Bone marrow (tissue), 2 donors: ENCODE data around the gene SUSD3.
"Not testable (repeated sequence)": the region's sequence is repeated elsewhere in the genome, so short reads cannot be mapped to it uniquely, and the experiment has no call there.

Experiments
- DNase-seq, 2 donors: peaks; one replicate each; lab custom pipeline; 2025; lab: John Stamatoyannopoulos, UW

The SUSD3 gene

DNA sequence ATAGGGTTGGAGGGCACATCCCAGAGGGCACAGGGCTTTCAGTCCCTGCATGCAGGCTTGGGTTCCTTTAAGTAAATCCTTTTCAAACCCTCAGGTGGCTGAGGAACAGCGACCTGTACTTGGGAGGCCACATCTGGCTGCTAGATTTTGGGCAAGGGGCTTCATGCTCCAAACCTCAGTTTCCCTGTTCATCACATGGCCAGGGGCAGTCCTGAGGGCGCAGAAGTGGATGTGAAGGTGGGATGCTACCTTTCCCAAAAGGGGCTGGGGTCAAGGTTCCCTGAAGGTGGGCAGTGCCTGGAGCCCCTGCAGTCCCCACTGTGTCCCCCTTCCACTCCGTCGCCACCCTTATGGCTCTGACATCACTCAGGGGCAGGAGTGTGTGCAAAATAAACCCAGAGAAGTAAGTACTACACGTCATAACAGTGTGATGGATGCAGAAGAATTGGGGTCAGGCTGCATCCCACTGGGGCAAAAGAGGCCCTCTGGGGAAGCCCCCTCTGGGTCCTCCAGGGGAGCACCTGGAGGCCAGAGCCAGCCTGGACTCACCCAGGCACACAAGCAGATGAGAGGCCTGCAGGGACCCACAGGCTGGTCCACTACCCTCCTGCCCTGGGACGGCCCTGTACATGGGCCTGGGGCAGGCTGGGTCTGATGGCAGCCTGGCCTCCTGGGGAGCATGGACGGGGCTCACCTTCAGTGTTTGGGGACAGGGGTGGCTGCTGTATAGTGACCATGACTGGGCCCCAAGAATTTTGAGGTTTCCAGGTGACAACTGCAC lies 35.6 kb downstream of the SUSD3 start:
- no peak for DNase-seq

DNA sequence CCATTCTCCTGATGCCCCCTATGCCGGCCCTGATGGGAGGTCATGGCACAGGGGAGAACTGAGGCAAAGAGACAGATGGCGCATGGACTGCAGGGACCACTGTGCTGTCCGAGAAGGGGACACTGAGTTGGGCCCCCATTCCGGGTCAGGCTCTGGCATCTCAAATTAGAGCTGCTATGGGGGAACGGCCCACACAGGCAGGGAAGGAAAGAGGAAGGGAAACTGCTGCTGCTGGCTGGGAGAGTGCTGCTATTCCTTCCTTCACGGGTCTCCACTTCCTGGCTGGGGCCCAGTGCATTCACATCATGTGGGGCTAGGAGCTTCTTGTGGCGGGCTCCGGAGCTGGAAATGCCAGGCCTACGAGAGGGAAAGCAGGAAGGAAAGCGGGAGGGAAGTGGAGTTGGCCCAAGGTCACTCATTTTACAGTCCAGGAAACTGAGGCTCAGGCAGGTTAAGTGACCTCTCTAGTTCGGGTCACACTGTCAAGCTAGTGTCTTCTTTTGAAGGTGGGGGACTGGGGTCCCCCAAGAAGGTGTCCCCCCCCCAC lies 36.2 kb downstream of the SUSD3 start:
- DNase-seq = peak in 1 of 2 donors; percentile 25

DNA sequence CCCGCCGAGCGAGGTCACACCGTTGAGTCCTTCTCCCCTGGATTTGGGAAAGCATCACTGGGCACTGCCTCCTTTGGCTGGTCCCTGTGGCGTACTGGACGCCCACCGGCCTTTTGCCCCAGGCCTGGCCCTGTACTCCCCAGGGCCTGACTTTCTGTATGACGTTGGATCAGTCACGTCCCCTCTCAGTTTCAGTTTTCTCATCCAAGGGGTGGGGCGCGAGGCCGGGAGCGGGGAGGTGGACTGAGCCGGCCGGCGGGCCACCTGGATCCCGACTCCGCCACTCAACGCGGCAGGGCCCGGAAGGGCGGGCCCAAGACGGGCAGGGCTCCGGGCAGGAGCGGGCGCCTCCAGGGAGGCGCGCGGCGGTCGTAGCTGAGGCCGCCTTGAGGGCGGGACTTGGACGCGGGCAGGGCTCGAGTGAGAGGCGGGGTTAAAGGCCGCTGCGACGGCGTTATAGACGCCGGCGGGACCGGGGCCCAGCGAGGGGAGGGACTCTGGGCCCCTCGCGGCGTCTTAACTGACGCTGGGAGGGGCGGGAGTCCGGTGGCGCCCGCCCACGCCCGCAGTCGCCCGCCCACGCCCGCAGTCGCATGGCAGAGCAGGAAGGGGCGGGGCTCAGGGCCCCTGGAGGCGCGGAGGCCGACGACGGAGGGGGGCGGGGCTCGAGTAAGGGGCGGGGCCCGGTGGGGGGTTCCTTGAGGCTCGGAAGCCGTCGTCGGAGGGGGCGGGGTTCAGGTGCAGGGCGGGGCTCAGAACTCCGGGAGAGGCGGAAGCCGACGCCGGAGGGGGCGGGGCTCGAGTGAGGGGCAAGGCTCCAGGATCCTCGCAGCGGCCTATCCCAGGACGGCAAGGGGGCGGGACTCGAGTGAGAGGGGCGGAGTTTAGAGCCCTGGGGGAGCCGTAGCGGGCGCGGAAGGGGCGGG lies 37.0 kb downstream of the SUSD3 start:
- DNase-seq = peak; percentile 98 to 99

DNA sequence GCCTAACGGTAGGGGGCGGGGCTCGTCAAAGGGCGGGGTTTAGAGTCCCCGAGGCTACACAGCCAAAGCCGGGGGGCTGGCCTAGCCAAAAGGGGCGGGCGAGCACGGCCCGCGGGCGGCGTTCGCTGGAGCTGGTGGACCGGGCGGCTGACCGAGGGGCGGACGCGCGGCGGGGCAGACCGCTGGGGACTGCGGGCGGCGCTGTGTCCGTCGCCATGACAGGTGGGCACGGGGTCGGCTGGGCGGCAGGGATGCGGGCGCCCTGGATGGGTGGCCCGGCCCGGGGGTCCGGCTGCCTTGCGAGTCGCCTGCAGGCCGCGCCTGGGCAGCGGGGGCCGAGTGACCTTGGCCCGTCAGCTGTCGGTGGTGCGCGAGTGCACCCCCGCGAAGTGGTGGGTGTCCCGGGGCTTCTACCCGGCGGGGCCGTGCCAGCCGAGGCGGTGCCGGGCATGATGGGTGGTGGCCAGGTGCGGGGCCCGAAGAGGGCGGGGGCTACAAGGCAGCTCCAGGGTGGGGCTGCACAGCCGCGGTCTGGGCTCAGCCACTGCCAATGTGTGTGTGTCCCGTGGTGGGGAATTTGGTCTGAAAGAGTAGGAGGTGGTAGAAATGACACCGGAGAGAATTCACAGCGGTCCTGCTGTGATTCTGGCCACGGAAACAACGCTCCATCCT lies 37.8 kb downstream of the SUSD3 start, which contains the start of gene CARD19:
Gene CARD19, plus strand, starts transcription at position 87 of the 672 bp plus-strand sequence. Its CDS starts 129 bp downstream, at position 216.
- no peak for DNase-seq

DNA sequence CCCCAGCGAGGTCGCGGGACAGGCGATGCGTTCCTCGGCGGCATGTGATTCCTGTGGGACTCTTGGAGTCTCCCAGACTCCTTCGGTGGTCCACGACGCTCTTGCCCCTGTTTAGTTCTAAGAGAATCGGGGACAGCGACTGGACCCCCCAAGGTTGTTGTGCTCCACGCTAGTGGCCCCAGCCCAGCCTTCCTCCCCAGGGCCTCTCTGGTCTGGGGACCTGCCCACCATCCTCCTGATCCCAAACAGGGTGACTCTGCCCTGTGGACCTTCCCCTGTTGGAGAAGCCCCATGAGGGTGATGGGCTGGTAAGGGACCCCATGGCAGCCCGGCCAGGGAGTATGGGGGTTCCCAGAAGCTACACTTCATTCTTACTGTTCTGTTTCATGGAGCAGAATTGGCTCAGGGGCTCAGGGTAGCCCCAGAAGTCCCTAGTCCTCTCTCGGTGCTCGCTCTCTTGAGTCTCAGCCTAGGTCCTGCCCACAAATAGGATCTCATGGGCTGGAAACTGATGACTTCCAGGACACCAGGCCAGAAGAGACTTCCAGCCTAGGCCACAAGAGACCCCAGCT lies 38.4 kb downstream of the SUSD3 start:
- no peak for DNase-seq

DNA sequence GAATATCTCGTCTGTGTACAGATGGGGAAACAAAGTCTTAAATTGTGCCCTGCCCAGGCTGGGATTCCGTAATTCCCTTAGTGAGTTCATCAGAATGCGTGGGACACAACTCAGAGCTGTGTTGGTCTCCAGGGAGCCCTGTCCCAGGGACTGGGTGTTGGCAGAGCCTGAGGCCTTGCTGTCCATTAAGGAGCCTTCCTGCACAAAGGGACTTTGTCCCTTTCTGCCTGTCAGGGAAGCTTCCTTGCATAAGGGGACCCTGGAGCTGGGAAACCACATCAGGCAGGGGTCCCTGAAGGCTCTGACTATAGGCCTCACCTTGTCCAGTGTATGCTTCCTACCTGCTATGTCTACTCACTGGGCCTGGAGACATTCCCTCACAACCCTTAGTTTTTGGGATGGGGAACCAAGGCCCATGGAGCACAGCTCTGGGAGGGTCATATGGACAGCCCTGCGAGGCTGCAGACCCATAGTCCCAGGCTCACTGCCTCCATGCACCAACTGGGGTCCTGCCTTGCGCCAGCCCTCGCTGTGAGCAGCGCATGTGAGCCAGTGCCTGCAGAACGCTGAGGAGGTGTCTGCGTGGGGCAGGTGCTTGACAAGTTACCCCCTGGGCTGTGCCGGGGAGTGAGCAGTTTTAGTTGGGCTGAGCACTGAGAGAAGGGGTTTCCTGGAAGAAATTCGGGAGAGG lies 39.2 kb downstream of the SUSD3 start:
- DNase-seq = no peak

DNA sequence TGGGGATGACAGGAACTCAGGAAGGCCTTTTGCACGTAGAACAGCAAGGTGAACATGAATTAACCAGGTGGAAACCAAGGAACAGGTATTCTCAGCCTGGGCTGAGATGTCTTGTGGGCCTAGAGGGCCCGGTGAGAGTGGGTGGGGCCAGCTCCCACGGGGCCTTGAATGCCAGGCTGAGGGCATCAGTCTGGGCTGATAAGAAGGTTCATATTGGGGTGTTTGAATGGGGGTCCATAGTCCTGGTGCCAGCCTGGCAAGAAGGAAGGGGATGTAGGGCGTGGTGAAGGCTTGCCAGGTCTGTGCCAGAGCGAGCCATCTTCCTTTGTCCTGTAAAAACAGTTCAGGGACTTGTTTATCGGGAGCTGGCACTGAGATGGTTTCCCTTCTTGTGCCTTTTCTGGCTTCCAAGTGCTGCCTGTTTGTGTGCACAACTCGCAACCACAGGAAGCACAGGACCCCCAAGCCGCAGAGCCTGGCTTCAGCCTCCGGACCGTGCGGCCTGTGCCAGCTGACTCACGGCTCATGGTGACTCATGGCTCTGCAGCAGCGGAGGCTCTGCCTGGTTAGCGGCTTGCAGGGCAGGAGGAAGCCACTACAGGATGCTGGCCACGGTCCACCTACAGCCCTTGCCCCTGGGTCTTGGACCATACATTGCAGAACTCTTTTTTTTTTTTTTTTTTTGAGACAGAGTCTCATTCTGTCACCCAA lies 39.9 kb downstream of the SUSD3 start:
- peak; percentile 66 to 88 for DNase-seq

DNA sequence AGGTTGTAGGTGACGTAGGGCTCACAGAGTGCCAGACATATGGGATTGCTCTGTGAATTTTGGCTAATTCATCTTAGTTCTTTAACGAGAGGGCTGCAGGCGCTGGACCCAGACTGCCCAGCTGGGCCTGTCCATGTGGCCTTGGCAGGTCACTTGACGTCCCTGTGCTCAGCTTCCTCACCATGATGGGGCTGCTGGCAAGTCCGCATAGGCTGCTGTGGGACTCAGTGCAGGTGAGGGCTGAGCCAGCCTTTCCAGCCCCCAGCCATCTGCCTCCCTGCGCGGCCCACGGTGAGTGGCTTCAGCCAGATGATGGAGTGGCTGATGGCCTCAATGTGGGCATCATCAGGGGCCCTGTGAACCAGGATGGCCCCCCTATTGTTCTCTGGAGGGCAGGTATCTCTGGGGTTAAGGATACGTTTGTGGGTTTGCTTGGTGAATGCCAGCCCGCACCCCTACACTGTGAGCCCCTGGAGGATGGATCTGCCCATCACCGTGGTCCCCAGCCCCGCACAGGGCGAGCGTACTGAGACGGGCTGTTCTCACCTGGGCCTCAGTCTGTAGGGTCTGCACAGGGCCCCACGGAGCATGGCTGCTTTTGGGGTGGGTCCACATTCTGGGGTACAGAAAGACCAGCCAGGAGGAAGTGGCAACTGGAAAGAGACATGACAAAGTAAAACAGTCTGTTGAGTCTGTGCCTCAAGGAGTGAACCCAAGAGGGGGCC lies 41.2 kb downstream of the SUSD3 start:
- no peak for DNase-seq

DNA sequence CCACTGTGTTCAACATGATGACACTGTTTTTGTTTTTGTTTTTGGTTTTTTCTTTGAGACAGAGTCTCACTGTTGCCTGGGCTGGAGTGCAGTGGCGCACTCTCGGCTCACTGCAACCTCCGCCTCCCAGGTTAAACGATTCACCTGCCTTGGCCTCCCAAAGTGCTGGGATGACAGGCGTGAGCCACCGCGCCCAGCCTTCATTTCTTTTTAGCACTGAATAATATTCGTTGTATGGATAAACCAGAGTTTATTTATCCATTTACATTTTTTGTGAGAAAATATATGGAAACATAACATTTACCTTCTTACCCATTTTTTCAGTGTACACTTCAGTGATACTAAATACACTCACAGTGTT lies 41.8 kb downstream of the SUSD3 start:
- DNase-seq = no peak

DNA sequence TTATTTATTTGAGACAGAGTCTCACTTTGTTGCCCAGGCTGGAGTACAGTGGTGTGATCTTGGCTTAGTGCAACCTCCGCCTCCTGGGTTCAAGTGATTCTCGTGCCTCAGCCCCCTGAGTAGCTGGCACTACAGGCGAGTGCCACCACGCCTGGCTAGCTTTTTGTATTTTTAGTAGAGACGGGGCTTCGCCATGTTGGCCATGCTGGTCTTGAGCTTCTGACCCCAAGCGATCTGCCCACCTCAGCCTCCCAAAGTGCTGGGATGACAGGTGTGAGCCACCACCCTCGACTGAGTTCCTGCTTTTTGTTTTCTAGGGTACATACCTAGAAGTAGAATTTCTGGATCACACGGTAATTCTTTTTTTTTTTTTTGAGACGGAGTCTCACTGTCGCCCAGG lies 42.6 kb downstream of the SUSD3 start:
- not testable (repeated sequence) for DNase-seq

DNA sequence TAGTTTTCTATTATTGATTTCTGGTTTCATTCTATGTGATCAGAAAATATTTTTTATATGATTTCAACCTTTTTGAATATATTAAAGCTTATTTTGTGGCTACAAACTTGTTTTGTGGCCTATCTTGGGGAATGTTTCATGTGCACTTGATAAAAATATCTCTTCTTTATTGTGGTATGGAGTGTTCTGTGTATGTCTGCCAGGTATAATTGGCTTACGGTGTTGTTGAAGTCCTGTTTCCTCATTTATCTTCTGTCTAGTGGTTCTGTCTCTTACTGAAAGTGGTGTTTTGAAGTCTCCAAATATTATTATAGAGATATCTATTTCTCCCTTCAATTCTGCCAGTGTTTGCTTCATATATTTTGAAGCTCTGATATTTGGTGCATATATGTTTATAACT lies 47.1 kb downstream of the SUSD3 start:
- DNase-seq = no peak

DNA sequence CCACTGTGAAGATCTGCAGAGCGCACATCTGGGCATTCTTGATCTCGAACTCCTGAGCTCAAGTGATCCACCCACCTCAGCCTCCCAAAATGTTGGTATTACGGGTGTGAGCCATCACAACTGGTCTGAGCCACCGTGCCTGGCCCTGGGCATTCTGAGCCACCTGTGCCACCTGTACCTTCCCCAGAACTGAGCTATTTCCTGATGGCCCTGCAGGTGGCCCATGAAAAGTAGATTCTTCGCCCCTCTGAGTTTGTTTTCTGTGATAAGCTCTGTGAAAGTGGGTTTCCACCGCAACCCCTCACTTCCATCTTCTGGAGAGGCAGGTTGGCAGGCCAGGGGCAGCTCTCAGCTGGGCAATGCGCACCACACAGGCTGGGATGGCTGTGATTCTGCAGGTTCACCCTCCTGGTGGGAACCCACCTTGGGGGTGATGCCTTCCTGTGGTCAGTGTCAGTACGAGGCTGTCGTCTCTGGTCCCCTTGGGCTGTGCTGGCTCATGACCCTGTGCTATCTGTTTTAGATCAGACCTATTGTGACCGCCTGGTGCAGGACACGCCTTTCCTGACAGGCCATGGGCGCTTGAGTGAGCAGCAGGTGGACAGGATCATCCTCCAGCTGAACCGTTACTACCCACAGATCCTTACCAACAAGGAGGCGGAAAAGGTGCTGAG lies 48.8 kb downstream of the SUSD3 start:
- no peak for DNase-seq

DNA sequence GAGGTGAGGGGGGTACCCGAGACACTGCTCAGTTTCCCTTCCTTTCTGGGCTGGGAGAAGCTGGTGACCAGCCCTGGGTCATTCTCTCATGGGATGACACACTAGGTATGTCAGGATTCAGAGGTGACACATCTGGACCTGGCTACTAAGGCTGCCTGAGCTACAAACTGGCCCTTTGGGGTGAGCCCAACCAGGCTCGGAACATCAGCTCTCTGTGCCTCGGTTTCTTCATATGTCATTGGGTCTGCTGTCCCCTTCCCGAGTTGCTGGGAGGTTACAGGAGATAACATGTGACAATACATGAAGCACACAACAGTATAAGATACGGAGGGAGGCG lies 49.3 kb downstream of the SUSD3 start:
- no peak for DNase-seq

DNA sequence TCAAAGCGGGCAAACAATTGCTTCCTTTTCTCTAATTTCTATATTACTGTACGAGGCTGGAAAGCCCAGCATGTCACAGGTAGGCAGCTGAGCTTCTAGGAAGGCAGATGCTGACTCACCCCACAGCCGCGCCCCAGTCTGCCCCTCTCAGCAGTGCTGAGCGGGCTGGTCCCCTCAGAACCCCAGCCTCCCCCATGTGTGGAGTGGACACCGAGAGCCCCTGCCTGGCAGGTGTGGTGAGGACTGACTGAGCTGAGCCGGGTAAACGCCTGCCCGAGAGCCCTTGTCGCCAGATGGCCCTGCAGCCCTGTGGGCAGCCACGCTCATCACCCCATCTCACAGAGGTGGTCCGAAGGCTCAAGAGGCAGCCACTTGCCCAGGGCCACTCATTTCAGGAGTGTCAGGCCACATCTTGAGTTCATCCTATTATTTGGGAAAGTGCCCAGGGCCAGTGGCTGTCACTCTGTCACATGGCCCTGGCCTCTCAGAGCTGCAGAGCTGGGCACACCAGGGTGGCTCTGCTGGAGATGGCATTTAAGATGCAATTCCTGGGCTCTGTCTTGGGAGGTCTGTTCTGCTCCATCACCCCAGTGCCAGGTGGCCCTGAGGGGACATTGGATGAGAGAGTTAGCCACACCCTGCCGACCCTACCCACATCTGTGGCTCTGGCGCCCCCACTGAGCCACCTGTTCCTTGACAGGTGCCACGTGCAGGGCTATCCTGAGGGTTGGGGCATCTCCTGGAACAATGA lies 50.0 kb downstream of the SUSD3 start:
- no peak for DNase-seq

DNA sequence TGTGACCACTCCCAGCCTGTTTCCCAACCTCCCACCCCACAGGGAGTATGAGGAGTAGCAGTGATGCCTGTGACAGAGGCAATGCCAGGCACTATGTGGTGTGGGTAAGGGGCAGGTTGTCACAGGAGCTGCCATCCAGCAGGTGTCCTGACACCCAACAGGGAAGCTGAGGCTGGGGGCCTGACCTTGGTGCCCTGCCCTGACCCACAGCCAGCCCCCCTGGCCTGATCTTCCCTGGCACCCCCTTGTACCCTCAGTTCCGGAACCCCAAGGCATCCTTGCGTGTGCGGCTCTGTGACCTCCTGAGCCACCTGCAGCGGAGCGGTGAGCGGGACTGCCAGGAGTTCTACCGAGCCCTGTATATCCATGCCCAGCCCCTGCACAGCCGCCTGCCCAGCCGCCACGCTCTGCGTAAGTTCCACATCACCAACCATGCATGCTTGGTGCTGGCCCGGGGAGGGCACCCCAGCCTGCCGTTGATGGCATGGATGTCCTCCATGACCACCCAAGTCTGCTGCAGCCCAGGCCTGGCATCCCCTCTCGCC lies 51.9 kb downstream of the SUSD3 start:
- no peak for DNase-seq

DNA sequence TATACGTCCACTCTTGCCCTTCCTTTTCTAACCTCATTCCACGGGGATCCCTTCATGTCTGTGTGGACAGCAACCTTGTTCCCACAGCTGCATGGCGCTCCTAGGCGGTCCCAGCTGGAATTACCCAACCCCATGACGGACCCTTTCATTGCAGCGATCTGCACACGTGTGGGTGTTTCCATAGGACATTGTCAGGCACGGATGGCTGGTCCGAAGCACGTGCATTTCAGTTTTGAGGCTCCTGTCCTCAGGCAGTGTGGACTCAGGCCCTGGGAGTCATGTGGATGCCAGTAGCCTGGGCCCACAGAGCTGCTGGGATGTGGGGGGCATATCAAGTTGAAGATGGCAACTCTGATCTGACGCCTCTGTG lies 52.5 kb downstream of the SUSD3 start:
- DNase-seq = no peak

DNA sequence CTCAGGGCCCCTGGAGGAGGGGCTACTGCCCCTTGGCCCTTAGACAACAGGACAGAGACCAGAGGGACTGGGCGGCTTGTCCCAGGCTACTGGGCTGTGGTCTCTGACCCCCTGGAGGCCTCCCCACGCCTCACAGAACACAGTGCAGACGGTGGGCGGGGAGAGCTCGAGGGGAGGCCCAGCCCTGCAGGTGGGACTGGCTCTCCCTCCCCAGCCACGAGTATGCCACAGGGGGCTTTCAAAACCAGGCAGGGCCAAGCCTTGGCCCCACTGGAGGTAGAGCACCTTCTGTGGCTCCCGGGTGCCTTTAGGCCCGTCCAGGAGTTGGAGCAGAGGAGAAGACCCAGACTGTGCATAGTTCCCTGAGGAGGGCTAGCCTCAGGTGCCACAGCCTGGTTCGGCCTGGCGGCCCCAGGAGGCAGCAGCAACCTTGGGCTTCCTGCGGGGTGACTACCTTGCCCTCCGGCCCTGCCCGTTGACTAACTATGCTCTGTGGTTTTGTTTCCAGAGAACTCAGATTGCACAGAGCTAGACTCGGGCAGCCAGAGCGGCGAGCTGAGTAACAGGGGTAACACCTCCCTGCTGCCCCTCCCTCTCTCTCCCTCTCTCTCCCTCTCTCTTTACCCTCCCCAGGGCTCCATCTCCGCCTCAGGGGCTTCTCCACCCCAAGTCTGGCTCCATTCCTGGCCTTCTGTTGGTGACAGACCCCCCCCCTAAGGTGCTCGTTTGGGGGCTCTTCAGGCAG lies 53.0 kb downstream of the SUSD3 start:
- peak in 1 of 2 donors; percentile 60 for DNase-seq
